ENCODE data around the gene HECTD4. TPM values are rescaled to one million over a fixed set of nuclear protein-coding genes. Genes with fewer than 3 reads are reported as not detected.
A peak's percentile ranks its signal among the peaks of the same experiment; 100 is the strongest.

HECTD4 gene
- total and polyA plus RNA-seq, 2 experiments from 2014 or later = 25.7 to 36.9 TPM

- Mint-ChIP-seq H3K36me3 (ENCODE audit: low read depth) (peaks cover 1% of the 10 kb centered on the region; the same call in 2 of the 3 replicates), H3K4me3 (no peak overlapping the region), H3K9me3 (no peaks in the 10 kb centered on the region; the same call in 2 of the 3 replicates), H3K27me3 (ENCODE audit: insufficient read depth, low read depth, poor library complexity) (peaks cover 2% of the 10 kb centered on the region), H3K27ac (peak overlapping the region; percentile 37; the same call in 1 of the 2 replicates), H3K4me1 (peaks cover 5% of the 10 kb centered on the region; the same call in 2 of the 3 replicates)
- no peak overlapping the region for H2AFZ ChIP-seq
- ATAC-seq = no peak
- no peaks in the 10 kb centered on the region for H3K27me3 ChIP-seq (ENCODE audit: insufficient read depth)
- no peaks in the 10 kb centered on the region for H3K79me2 ChIP-seq (replicated peaks; ENCODE audit: insufficient read depth)
- H3K36me3 ChIP-seq (ENCODE audit: insufficient read depth) = no peaks in the 10 kb centered on the region
- H3K4me1 ChIP-seq (ENCODE audit: insufficient read depth) = no peaks in the 10 kb centered on the region
- H4K20me1 ChIP-seq (replicated peaks; ENCODE audit: insufficient read depth) = no peaks in the 10 kb centered on the region; the same call in none of the 2 replicates
- H3K4me3 ChIP-seq = no peak overlapping the region
- no peaks in the 10 kb centered on the region for H3K9me2 ChIP-seq (ENCODE audit: insufficient read depth)
- no peaks in the 10 kb centered on the region for H3F3A ChIP-seq (replicated peaks; ENCODE audit: low read depth)
- peak overlapping the region; percentile 7; the same call in 1 of the 2 replicates for H3K27ac ChIP-seq (ENCODE audit: low read depth)
- TF ChIP-seq ZNF331 (CRISPR knock-in tag; IDR thresholded peaks at IDR 0.05; ENCODE audit: low read depth) (no peak), POLR2AphosphoS5 (IDR thresholded peaks at IDR 0.05; ENCODE audit: low read depth) (no peak), ETS1 (IDR thresholded peaks at IDR 0.05) (no peak), JUNB (IDR thresholded peaks at IDR 0.05; ENCODE audit: unreplicated experiment) (no peak)
- no peak for DNase-seq (ENCODE audit: low spot score)
- H3K4me2 ChIP-seq = no peak overlapping the region
Measured at GRCh38 chr12:112283546-112283945, 98.7 kb downstream of the HECTD4 start.

GRCh38 chr12:112282920-112283319 is 99.3 kb downstream of the HECTD4 start:
- no peaks in the 10 kb centered on the region for H3K36me3 ChIP-seq (ENCODE audit: insufficient read depth)
- ATAC-seq (no peak), DNase-seq (ENCODE audit: low spot score) (no peak)
- no peaks in the 10 kb centered on the region for H3K9me2 ChIP-seq (ENCODE audit: insufficient read depth)
- H2AFZ ChIP-seq = no peak overlapping the region
- H3K27ac Mint-ChIP-seq = no peak overlapping the region
- no peak overlapping the region for H3K27ac ChIP-seq (ENCODE audit: low read depth)
- no peaks in the 10 kb centered on the region for H3K9me3 Mint-ChIP-seq
- H3K4me3 Mint-ChIP-seq = no peak overlapping the region
- H3K36me3 Mint-ChIP-seq (ENCODE audit: low read depth) = no peaks in the 10 kb centered on the region
- H3K79me2 ChIP-seq (replicated peaks; ENCODE audit: insufficient read depth) = no peaks in the 10 kb centered on the region
- H3K4me1 ChIP-seq (ENCODE audit: insufficient read depth) = no peaks in the 10 kb centered on the region
- H3F3A ChIP-seq (replicated peaks; ENCODE audit: low read depth) = no peaks in the 10 kb centered on the region
- peaks cover 5% of the 10 kb centered on the region; the same call in 2 of the 3 replicates for H3K4me1 Mint-ChIP-seq
- no peak overlapping the region for H3K4me3 ChIP-seq
- H4K20me1 ChIP-seq (replicated peaks; ENCODE audit: insufficient read depth) = no peaks in the 10 kb centered on the region; the same call in none of the 2 replicates
- H3K4me2 ChIP-seq = no peak overlapping the region
- peaks cover 2% of the 10 kb centered on the region for H3K27me3 Mint-ChIP-seq (ENCODE audit: insufficient read depth, low read depth, poor library complexity)
- no peaks in the 10 kb centered on the region for H3K27me3 ChIP-seq (ENCODE audit: insufficient read depth)
- TF ChIP-seq CTCF (conservative IDR thresholded peaks at IDR 0.05; ENCODE audit: low read depth in 2 of 2) = no peak
- TF ChIP-seq POLR2AphosphoS5 (IDR thresholded peaks at IDR 0.05; ENCODE audit: low read depth) = no peak
- no peak for TF ChIP-seq JUNB (IDR thresholded peaks at IDR 0.05; ENCODE audit: unreplicated experiment)
- TF ChIP-seq CREB1 (CRISPR knock-in tag; IDR thresholded peaks at IDR 0.05; ENCODE audit: low read depth) = no peak
- no peak for TF ChIP-seq ZNF462 (CRISPR knock-in tag; IDR thresholded peaks at IDR 0.05)
- TF ChIP-seq ZNF114 (CRISPR knock-in tag; IDR thresholded peaks at IDR 0.05) = no peak
- no peak for TF ChIP-seq STAT1 (IDR thresholded peaks at IDR 0.05; ENCODE audit: unreplicated experiment)

Measured in GM23338 (cell line).